GM19324 (cell line): ENCODE data around the gene ADGRG4.
"Not testable (repeated sequence)": the region's sequence is repeated elsewhere in the genome, so short reads cannot be mapped to it uniquely, and the experiment has no call there.

Experiments used
- ATAC-seq: cut with Tn5 transposase; IDR thresholded peaks from one replicate; pipeline ENCODE4 v1.9.1; 2021; ENCODE audit warnings: mild to moderate bottlenecking, moderate library complexity; ENCODE audit not compliant: unreplicated experiment, low FRiP score

ADGRG4 gene

DNA sequence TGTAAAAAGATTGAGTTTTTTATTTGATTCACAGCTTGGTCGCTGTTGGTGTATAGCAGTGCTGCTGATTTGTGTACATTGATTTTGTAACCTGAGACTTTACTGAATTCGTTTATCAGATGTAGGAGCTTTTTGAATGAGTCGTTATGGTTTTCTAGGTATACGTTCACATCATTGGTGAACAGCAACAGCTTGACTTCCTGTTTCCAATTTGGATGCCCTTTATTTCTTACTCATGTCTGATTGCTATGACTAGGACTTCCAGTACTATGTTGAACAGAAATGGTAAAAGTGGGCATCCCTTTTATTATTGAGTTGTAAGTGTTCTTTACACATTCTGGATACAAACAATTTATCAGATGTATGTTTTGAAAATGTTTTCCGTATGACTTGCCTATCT lies 76.0 kb downstream of the ADGRG4 start:
- no peak for ATAC-seq

DNA sequence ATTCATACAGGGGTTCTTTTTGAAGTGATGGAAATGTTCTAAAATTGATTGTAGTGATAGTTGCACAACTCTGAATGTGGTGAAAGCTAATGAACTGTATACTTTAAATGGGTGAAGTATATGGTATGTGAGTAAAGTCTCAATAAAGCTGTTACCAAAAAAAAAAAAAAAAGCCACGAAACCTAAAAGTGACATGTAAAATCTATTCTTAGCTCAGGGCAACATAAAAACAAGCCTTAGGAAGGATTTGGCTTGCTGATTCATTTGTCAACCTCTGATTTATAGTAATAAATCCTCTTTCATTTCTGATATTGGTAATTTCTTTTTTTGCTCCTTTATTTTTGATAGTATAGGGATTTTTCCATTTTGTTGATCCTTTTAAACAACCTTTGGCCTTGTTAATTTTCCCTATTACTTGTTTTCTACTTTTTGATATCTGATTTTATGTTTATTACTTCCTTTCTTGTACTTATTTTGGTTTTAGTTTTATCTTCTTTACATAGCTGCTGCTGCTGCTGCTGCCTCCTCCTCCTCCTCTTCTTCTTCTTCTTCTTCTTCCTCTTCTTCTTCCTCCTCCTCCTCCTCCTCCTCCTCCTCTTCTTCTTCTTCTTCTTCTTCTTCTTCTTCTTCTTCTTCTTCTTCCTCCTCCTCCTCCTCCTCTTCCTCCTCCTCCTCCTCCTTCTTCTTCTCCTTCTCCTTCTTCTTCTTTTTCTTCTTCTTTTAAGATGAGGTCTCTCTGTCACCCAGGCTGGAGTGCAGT lies 79.4 kb downstream of the ADGRG4 start:
- ATAC-seq, result no peak

DNA sequence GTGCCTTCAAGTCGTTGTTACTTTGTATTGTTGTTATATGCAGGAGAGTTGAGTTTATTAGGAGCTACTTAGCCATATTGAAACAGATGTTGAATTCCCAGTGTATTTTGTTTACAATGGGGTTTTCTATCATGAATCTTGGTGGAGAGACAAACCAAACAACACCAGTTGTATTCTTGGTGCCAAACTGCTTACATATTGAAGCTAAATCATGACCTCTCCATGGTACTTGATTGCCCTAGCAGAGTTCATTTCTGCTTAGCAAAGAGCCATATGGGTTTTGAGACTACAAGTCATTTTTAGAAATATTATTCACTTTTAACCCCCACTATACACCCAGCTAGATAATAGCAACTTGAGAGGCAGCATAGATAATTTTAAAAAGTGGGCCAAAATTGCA lies 85.4 kb downstream of the ADGRG4 start:
- no peak for ATAC-seq

DNA sequence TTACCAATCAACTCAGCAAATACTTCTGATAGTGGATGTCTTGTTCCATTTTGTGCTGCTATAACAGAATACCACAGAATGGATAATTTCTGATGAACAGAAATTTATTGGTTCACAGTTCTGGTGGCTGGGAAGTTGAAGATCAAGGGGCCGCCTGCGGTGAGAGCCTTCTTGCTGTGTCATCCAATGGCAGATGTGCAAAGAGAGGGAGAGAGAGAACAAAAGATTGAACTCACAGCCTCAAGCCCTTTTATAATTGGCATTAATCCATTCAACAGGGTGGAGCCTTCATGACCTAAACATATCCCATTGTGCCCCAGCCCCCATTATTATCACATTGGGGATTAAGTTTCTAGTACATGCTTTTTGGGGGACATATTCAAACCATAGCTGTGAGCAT lies 86.1 kb downstream of the ADGRG4 start:
- no peak for ATAC-seq

DNA sequence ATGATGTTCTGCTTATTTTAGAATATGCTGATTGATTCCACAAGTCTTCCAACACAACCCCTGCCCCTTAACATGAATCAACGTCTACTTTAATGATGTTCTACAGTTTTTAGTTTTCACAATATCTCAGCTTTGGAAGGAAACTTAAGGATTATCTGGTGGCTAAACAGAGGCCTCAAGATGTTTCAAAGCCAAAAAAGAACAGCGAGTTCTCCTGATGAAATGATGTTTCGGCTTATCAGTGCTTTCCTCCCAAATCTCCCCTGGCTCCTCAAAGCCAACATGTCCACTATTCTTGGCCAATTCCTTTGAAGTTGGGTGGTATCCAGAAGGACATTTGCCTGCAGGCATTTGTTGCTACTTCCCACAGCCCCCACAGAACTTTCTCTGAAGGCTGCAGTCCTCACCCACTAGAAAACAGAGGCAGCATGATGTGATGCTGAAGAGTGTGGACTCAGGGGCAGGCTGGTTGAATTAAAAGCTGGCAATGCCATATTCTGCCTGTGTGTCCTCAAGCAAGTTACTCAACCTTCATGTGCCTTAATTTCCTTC lies 87.3 kb downstream of the ADGRG4 start:
- no peak for ATAC-seq

DNA sequence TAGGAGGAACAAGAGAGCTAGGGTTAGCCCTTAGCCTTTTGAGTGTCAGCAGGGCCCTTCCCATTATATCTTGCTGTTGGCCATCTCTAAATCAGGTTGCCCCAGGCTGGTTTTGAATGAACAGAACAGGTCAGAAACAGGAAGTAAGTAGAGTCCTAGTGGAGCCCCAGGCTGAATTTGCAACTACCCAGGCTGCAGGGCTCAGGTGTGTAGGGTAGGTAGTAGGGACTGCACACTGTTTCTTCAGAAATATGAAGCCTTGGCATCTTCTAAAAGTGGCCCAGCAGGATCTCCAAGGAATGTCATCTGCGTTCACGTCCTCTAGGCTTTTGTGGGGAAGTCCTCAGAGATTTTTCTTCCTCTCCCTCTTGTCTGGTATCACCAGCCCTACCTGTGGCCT lies 90.2 kb downstream of the ADGRG4 start:
- ATAC-seq, result no peak

DNA sequence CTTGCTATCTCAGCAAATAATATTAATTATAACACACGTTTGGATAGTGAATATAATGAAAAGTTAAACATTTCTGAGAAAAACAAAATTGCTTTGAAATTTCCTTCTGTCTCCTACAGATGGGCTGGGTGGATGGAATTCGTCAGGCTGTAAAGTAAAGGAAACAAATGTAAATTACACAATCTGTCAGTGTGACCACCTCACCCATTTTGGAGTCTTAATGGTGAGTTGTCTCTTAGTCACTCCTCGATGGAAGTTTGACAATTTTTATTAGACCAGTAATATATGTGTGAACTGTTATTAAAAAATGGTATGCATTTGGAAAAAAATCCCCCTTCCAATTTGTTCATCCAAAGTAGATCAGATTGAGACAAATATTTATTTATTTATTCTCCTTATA lies 94.5 kb downstream of the ADGRG4 start:
- ATAC-seq, result no peak

DNA sequence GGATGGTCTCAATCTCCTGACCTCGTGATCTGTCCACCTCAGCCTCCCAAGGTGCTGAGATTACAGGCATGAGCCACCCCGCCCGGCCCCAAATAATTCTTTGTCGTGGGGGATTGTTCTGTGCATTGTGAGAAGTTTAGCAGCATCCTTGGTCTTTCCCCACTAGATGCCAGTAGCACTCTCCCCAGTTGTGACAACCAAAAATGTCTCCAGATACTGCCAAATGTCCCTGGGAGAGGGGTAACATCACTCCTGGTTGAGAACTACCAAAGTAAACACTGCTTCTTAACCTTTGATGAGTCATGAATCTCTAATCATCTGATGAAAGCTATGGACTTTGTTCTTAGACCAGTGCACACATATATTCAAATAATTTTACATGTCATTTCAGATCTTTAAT lies 96.2 kb downstream of the ADGRG4 start:
- ATAC-seq, result no peak

DNA sequence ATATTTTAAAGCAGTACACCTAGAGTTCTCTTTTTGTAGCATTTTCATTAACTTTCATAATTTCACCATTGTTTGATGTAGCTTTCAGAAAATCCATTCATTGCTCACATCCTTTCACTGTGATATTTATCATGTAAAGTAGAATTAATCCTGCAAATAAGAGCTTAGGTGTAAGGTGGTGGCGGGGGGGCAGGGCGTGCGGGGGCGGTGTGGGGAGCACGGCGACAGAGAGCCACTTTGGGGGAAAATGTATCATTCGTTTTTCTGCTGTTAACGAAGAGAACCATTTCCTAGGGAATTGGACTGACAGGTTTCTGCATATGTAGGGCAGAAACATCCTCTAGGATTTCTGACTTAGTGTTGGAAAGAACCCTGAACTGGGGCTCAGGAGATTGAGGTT lies 104.4 kb downstream of the ADGRG4 start:
- no peak for ATAC-seq

DNA sequence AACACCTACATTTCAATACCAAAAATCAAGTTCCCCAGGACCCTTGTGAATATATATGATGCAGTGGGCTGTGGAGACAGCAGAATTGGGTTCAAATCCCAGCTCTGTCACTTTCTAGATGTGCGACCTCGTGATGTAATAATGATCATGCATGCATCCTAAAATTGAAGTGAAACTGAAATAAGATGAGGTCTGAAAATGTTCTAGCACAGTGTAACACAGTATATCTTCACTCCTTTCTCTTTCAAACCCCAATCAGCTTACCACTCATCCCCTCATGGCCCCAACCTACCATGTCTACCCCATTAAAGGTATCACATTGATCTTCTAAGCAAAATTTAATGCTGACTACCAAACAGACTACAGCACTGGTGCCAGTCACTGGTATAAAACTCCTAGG lies 117.0 kb downstream of the ADGRG4 start:
- peak; percentile 48 for ATAC-seq

DNA sequence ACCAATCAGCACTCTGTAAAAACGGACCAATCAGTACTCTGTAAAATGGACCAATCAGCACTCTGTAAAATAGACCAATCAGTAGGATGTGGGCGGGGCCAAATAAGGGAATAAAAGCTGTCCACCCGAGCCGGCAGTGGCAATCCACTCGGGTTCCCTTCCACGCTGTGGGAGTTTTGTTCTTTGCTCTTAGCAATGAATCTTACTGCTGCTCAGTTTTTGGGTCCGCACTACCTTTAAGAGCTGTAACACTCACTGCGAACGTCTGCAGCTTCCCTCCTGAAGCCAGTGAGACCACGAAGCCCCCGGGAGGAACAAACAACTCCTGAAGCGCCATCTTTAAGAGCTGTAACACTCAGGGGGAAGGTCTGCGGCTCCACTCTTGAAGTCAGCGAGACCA lies 120.6 kb downstream of the ADGRG4 start:
- no peak for ATAC-seq

DNA sequence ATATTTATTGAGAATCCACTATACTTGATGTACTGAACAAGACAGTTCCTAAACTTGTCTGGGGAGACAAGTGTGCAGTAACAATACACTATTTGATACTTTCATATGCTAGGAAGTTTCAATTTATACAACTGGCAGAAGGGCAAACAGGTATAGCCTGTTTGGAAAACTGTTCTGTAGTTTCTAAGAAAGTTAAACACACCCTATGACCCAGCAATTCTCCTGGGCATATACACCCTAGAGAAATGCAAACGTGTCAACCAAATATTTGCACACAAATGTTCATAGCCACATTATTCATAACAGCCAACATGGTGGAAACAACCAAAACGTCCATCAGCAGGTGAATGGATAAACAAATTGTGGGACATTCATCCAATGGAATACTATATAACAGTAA lies 123.0 kb downstream of the ADGRG4 start:
- no peak for ATAC-seq

DNA sequence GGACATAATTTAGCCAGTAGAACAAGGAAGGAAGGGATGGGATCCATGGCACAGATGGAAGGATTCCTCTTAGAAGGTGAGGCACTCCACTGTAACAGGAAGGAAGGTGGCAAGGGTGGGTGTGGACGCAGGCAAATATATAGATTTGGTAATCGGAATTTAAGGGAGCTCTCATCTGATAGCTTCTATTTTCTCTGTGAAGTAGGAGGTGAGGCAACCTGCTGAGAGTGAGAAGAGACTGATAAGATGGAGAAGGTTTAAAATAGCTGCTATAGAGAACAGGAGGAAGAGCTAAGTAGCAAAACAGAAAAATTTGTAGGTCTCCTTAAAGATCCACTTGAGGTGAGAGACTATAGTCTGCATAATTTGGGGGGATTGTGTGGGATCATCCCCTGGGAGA lies 125.2 kb downstream of the ADGRG4 start:
- no peak for ATAC-seq

DNA sequence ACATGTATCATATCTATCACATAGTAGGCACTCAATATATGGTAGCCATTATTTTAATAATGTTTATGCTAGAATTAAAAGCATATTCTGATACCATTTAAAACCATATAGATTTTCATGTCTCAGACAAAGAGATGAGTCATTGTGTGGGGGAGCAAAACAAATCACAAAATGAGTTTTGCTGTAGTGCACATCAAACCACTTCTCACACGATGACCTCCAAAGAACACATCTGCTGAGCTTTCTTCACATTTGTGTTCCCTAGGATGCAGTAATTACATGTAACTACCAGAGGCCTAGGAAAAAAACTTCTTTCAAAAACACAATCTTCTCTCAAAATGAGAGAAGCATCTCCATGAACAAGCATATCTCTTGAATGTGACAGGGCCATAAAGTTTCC lies 130.9 kb downstream of the ADGRG4 start:
- no peak for ATAC-seq

DNA sequence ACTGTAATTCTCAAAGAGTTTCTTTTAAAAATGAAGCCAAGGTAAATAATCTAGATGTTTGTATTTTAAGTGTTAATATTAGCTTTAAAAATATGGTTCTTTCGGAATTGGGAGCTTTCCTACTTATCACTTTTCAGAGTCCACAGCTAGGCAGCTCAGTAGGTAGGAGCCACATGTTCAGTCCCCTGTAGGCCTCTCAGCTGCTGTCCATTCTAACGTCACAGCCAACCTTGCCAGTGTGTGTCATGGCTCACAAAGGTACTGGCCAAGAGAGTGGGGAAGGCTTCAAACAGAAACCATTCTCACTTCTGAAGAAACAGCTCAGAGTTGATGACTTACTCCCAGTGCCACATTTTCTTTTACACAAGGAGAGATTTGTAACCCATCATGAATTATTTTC lies 137.0 kb downstream of the ADGRG4 start:
- no peak for ATAC-seq

DNA sequence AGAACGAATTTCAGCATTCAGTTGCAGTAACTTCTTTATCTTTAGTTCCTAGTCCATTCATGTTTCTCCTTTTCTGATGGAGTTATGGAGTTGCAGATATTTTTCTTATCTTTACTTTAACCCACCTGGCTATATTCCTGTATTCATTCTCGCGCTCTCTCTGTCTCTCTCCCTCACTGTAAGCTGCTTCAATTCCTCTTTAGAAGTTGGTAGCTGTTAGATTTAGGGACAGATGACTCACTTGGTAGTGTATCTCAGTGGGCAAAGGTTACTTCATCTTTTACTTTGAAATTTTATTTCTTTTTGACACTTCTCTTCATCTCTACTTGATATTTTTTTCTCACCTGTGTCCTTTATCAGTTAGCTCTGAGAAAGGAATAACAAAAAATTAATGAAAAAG lies 137.4 kb downstream of the ADGRG4 start:
- ATAC-seq, result no peak

DNA sequence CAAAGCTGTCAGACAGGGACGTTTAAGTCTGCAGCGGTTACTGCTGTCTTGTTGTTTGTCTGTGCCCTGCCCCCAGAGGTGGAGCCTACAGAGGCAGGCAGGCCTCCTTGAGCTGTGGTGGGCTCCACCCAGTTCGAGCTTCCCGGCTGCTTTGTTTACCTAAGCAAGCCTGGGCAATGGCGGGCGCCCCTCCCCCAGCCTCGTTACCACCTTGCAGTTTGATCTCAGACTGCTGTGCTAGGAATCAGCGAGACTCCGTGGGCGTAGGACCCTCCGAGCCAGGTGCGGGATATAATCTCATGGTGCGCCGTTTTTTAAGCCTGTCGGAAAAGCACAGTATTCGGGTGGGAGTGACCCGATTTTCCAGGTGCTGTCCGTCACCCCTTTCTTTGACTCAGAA lies 144.9 kb downstream of the ADGRG4 start:
- ATAC-seq, result not testable (repeated sequence)

DNA sequence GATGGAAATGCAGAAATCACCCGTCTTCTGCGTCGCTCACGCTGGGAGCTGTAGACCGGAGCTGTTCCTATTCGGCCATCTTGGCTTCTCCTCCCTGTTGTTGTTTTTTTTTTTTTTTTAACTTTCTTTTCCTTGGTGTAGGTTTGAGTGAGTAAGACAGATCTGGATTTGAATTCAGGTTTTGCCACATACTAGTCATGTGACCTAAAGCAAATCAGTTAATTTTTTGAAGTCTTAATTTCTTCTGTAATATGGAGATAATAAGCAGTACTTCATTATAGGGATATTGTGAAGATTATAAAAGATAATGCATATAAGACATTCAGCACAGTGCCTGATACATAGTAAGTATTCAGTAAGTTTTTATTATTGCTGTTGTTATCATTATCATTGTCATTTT lies 145.4 kb downstream of the ADGRG4 start:
- no peak for ATAC-seq

DNA sequence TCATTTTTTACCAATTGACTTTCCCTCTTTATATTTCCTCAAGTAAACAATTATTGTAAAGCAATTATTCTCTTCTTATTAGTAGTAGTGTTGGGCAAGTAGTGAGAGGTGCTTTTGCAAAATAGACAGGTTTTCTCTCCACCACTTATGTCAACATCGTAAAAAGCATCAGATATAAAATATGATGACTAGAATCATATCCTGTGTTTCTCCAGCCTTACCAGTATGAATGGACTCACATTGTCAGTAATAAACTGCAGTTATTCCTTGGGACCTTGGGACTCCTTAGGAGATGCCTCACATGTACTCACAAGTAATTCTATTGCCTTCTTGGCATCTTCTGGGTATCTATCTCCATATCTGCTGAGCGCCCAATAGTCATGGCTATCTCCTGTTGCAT lies 146.5 kb downstream of the ADGRG4 start:
- ATAC-seq, result no peak

DNA sequence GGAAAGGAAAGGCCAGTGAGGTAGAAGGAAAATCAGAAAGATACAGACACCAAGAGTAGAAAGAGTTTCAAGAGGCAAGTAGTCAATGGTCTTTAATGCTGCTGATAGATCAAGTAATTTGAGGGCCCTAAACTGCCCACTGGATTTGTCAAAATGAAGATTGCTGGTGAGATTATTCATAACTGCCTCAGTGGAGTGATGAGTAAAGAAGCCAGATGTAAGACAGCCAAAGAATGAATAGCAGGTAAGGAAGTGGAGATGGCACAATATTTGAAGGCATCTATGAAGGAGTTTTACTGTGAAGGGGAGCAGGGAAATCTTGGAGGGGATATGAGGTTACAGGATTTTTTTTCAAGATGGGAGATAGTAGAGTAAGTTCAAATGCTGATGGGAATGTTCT lies 147.2 kb downstream of the ADGRG4 start:
- ATAC-seq, result no peak

DNA sequence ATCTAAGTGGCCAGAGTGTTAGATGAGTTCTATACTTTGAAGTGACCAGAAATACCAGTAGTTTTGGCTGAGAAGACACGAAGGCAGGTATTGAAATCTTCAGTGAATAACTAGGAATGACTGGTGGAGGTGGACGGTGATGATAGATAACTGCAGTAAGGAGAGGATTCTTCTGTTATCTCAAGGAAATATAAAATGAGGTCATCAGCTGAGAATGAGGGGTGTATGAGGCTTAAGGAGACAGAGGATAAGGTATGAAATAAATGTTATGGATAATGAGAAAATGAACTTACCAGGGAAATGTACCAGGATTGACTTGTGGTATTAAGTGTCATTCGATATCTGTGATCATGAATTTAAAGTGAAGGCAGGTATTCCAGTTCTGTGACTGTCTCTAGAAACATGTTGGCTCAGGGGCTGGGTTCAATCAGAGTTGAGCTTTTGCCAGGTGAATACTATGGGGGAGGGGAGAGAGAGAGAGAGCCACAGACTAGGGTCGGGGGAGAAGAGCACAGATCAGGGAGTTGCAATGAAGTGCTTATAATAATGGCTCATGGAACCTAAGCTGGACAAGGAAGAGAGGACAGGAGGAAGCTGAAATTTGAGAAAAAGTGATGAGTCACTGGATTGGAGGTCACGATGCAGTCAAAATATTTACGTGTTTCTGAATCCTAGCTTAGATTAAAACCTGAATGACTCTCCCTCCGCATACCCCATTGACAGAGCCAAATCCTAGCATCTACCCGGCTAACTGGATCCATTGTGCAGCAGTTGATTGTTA lies 149.5 kb downstream of the ADGRG4 start:
- no peak for ATAC-seq

DNA sequence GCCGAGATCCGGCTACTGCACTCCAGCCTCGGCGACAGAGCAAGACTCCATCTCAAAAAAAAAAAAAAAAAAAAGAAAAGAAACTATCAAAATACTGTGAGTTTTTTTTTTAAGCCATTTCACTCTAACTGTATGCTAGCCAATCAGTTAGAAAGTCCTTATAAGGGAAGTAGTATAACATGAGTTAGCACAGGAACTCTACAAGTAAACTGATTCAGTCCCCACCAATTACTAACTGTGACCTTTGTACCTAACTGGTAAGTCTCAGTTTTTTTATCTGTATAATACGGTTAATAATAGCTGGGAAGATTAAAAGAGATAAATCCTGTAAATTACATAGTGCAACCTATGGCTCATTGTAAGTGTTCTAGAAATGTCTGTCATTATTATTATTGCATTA lies 151.9 kb downstream of the ADGRG4 start:
- no peak for ATAC-seq
